Measurements from ENCODE around the gene ABTB2. TPM values are rescaled to one million over a fixed set of nuclear protein-coding genes. Genes with fewer than 3 reads are reported as not detected.

The ABTB2 gene
- polyA plus RNA-seq, 2 of the 4 experiments (the other 2 are of a cell fraction) = 8.9 to 15.4 TPM

DNA sequence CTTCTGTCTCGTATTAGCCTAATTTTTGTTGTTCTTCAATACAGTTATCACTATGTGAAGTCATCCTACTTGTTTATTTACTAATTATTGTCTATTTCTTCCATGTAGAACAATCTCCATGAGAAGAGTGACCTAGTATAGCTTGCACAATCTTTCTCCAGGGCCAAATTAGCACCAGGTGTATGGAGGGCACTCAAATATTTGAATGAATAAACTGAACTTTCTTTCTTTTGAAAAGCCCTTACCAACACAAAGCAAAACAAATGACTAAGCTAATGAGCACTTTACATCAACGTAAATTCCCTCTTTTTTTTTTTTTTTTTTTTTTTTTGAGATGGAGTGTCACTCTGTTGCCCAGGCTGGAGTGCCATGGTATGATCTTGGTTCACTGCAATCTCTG lies 34.2 kb downstream of the ABTB2 start:
- TF ChIP-seq KDM5A (IDR thresholded peaks at IDR 0.05) = no peak
- TF ChIP-seq RARB (CRISPR knock-in tag; IDR thresholded peaks at IDR 0.05) = no peak
- TF ChIP-seq HOXB5 (CRISPR knock-in tag; IDR thresholded peaks at IDR 0.05) = no peak
- TF ChIP-seq HEYL (CRISPR knock-in tag; IDR thresholded peaks at IDR 0.05) = no peak
- no peak for TF ChIP-seq EP300 (IDR thresholded peaks at IDR 0.05)
- no peak for TF ChIP-seq EHMT2 (IDR thresholded peaks at IDR 0.05; ENCODE audit: low read depth)
- no peak for TF ChIP-seq BHLHE40 (IDR thresholded peaks at IDR 0.05; ENCODE audit: low read depth, low read length)
- no peak for TF ChIP-seq HOXB13 (CRISPR knock-in tag; IDR thresholded peaks at IDR 0.05; ENCODE audit: low read depth)
- TF ChIP-seq FOSL2 (IDR thresholded peaks at IDR 0.05) = no peak
- no peak for TF ChIP-seq FOSL2 (CRISPR knock-in tag; IDR thresholded peaks at IDR 0.05)
- no peak for TF ChIP-seq RFX5 (IDR thresholded peaks at IDR 0.05)
- TF ChIP-seq POLR2A (IDR thresholded peaks at IDR 0.05; ENCODE audit: low read length) = no peak
- ChIA-PET CTCF (interaction anchor here (0.5 to 1.1 kb wide), 3 partner anchors 14 to 316 kb away, joined by 3 read pairs; no protein-coding TSS in a partner anchor), POLR2A (interaction anchor here (0.6 kb wide), 1 partner anchor 46 kb away, joined by 5 read pairs; no protein-coding TSS in a partner anchor)
- FAIRE-seq (no peak), ATAC-seq (no peak), DNase-seq (ENCODE audit: low read depth in 1 of 2, low spot score in 1 of 2) (no peak)
- 70% methylated on average over 2 of the region's 2 CpGs for WGBS (ENCODE audit: missing lambda C conversion rate)
- Histone ChIP-seq H3K9me3 (no peaks in the 10 kb centered on the region), H3K27ac (no peak overlapping the region), H3K4me2 (no peak overlapping the region), H3K4me1 (peaks cover 32% of the 10 kb centered on the region), H3K4me3 (no peak overlapping the region)

DNA sequence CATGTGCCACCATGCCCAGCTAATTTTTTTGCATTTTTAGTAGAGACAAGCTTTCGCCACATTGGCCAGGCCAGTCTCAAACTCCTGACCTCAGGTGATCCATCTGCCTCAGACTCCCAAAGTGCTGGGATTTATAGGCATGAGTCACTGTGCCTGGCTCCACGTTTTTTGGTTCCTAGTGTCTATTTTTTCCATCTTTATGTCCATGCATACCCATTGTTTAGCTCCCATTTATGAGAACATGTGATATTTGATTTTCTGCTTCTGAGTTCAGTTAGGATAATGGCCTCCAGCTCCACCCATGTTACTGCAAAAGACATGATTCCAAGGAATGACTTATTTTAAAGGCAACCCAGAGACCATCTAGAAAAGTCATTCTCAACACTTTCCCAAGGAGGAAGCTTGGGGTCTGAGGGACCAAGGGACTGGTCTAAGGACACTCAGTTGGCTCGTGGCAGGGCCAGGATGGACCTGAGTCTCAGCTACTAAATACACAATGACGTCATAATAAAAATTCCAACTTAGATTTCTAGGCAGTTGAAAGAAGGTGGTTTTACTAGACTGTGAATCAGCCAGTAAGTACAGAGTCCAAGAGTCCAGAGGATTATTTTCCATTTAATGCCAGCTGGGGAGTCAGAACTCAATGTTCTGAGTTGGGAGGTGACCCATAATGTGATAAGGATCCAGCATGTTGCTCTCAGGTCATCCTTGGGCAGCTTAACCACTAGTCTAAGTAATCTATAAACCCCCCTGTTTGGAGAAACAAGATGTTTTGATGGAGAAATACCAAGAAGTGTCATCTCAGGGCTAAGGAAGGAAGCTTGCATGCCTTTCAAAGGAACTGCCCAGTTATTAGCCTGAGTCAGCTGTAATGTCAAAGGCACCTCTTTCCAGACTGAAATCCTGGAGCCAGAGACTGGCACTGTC lies 39.4 kb downstream of the ABTB2 start:
- FAIRE-seq (no peak), ATAC-seq (peak; percentile 87 to 89), DNase-seq (ENCODE audit: low read depth in 1 of 2, low spot score in 1 of 2) (peak; percentile 69 to 86)
- Histone ChIP-seq H3K9me3 (no peaks in the 10 kb centered on the region), H3K4me2 (peak overlapping the region; percentile 81), H3K4me1 (peaks cover 58% of the 10 kb centered on the region), H3K27ac (peak overlapping the region; percentile 82 to 83), H3K4me3 (peak overlapping the region; percentile 11; the same call in 1 of the 3 replicates)
- ChIA-PET CTCF (interaction anchor here (0.7 to 3.7 kb wide), 12 partner anchors 8 to 321 kb away, joined by 3 to 19 read pairs (median 6); partner anchors contain the start of gene ABTB2), POLR2A (interaction anchor here (0.7 to 1.7 kb wide), 6 partner anchors 25 to 84 kb away, joined by 3 to 16 read pairs (median 4); partner anchors contain the start of gene ABTB2)
- WGBS (ENCODE audit: missing lambda C conversion rate) = 20% methylated on average over 4 of the region's 4 CpGs
- TF ChIP-seq, protein P1, sequence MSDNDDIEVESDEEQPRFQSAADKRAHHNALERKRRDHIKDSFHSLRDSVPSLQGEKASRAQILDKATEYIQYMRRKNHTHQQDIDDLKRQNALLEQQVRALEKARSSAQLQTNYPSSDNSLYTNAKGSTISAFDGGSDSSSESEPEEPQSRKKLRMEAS (IDR thresholded peaks at IDR 0.05) = peak; percentile 56; the same call in 1 of the 2 replicates
- TF ChIP-seq MYC (IDR thresholded peaks at IDR 0.05; ENCODE audit: borderline replicate concordance, low read length) (no peak), ZFP36 (IDR thresholded peaks at IDR 0.05; ENCODE audit: borderline replicate concordance, partially characterized antibody) (no peak), SMC3 (IDR thresholded peaks at IDR 0.05) (no peak; the same call in 2 of the 3 replicates), JUNB (IDR thresholded peaks at IDR 0.05) (peak; percentile 65), CBX8 (IDR thresholded peaks at IDR 0.05) (no peak), SREBF2 (IDR thresholded peaks at IDR 0.05) (no peak), BHLHE40 (IDR thresholded peaks at IDR 0.05; ENCODE audit: low read depth, low read length) (no peak), KDM1A (IDR thresholded peaks at IDR 0.05; ENCODE audit: low read depth) (no peak), ZC3H11A (IDR thresholded peaks at IDR 0.05) (no peak), FOSL2 (IDR thresholded peaks at IDR 0.05) (no peak; the same call in none of the 2 replicates), FOSL2 (CRISPR knock-in tag; IDR thresholded peaks at IDR 0.05) (peak; percentile 90), MAFK (IDR thresholded peaks at IDR 0.05; ENCODE audit: partially characterized antibody) (peak; percentile 97), RAD21 (conservative IDR thresholded peaks at IDR 0.05 in 1 of 2, IDR thresholded peaks at IDR 0.05 in 1 of 2) (peak; percentile 7 to 38; a peak in 2 of 5 replicates), FOXS1 (CRISPR knock-in tag; IDR thresholded peaks at IDR 0.05) (no peak), CHD2 (IDR thresholded peaks at IDR 0.05; ENCODE audit: low read length, partially characterized antibody) (no peak), HOXA7 (CRISPR knock-in tag; IDR thresholded peaks at IDR 0.05) (no peak), FOSB (CRISPR knock-in tag; IDR thresholded peaks at IDR 0.05) (no peak), RCOR1 (IDR thresholded peaks at IDR 0.05; ENCODE audit: low read depth, low read length) (no peak), TP53 (CRISPR knock-in tag; IDR thresholded peaks at IDR 0.05) (no peak), CEBPB (IDR thresholded peaks at IDR 0.05) (no peak), TFCP2L1 (CRISPR knock-in tag; IDR thresholded peaks at IDR 0.05) (no peak)
- TF ChIP-seq, protein P2, sequence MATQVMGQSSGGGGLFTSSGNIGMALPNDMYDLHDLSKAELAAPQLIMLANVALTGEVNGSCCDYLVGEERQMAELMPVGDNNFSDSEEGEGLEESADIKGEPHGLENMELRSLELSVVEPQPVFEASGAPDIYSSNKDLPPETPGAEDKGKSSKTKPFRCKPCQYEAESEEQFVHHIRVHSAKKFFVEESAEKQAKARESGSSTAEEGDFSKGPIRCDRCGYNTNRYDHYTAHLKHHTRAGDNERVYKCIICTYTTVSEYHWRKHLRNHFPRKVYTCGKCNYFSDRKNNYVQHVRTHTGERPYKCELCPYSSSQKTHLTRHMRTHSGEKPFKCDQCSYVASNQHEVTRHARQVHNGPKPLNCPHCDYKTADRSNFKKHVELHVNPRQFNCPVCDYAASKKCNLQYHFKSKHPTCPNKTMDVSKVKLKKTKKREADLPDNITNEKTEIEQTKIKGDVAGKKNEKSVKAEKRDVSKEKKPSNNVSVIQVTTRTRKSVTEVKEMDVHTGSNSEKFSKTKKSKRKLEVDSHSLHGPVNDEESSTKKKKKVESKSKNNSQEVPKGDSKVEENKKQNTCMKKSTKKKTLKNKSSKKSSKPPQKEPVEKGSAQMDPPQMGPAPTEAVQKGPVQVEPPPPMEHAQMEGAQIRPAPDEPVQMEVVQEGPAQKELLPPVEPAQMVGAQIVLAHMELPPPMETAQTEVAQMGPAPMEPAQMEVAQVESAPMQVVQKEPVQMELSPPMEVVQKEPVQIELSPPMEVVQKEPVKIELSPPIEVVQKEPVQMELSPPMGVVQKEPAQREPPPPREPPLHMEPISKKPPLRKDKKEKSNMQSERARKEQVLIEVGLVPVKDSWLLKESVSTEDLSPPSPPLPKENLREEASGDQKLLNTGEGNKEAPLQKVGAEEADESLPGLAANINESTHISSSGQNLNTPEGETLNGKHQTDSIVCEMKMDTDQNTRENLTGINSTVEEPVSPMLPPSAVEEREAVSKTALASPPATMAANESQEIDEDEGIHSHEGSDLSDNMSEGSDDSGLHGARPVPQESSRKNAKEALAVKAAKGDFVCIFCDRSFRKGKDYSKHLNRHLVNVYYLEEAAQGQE (IDR thresholded peaks at IDR 0.05) = no peak
- TF ChIP-seq, protein P3, sequence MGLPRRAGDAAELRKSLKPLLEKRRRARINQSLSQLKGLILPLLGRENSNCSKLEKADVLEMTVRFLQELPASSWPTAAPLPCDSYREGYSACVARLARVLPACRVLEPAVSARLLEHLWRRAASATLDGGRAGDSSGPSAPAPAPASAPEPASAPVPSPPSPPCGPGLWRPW (IDR thresholded peaks at IDR 0.05) = no peak
- TF ChIP-seq, protein P4, sequence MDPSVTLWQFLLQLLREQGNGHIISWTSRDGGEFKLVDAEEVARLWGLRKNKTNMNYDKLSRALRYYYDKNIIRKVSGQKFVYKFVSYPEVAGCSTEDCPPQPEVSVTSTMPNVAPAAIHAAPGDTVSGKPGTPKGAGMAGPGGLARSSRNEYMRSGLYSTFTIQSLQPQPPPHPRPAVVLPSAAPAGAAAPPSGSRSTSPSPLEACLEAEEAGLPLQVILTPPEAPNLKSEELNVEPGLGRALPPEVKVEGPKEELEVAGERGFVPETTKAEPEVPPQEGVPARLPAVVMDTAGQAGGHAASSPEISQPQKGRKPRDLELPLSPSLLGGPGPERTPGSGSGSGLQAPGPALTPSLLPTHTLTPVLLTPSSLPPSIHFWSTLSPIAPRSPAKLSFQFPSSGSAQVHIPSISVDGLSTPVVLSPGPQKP (IDR thresholded peaks at IDR 0.05; ENCODE audit: low read depth, low read length) = no peak

All from A549 (cell line).